Measurements from ENCODE around the gene GET4.

The GET4 gene

DNA sequence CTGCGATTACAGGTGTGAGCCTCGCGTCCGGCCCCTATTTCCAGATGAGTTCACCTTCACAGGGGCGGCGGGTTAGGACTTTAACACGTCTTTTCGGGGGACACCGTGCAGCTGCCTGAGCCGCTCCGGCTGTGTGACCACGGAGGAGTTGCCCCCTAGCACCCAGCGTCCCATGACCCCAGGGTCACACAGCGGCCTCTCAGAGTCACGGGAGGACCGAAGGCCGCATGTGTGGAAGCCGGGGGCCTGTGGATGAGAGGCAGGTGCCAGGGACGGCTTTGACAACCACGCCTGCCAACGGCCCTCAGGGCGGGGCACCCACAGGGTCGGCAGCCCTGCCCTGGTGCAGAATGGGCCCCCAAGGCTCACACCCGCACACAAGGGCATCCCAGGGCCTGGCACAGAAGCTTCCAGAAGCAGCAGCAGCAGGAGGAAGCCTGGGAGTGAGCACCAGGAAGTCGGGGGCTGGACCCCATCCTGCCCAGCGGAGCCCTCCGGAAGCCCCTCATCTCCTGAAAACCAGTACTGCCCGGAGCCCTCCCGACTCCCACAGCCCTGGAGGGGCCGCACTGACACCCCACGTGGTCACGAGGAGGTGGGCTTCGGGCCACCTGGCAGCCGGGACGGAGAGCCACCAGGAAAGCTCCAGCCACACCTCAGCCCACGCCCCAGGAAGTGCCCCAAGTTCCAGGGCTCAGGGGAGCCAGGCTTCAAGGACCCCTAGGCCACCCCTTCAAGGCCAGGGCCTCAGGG lies 45.4 kb downstream of the GET4 start:
- no peak for TF ChIP-seq GATA2 (IDR thresholded peaks at IDR 0.05; ENCODE audit: low read depth, low read length)

DNA sequence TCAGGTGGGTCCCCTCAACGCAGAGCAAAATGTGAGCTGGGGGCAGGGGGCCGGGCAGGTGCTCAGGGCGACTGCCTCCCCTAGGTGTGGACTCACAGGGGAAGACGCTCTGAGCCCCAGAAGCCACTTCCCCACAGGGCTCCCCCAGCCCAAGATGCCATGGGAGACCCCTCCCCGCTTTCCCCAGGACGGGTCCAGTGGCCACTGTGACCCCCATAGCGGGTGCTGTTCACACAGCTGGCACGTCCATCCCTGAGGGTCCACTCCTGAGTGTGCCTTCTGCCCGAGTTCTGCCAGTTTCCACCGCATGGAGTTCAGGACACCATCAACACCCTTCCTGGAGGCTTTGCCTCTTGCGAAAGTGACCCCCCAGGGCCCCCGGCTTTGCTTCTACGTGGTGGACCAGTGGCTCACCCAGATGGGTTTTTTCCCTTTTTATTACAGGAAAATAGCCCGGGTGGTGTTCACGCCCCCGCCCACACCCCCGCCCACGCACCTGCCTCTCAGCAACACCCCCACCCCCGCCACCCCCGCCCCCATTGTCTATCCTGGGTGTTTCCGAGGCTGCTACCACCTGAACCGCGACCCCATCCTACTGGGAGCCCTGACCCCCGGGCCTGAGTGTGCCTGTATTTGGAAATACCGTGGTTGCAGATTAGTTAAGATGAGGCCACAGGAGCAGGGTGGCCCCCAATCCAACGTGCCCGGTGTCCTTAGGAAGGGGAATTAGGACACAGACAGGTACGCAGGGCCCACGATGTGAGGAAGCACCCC lies 46.2 kb downstream of the GET4 start:
- TF ChIP-seq GATA3 (IDR thresholded peaks at IDR 0.05; ENCODE audit: low read depth, low read length) (no peak), GATA2 (IDR thresholded peaks at IDR 0.05; ENCODE audit: low read depth, low read length) (no peak)

DNA sequence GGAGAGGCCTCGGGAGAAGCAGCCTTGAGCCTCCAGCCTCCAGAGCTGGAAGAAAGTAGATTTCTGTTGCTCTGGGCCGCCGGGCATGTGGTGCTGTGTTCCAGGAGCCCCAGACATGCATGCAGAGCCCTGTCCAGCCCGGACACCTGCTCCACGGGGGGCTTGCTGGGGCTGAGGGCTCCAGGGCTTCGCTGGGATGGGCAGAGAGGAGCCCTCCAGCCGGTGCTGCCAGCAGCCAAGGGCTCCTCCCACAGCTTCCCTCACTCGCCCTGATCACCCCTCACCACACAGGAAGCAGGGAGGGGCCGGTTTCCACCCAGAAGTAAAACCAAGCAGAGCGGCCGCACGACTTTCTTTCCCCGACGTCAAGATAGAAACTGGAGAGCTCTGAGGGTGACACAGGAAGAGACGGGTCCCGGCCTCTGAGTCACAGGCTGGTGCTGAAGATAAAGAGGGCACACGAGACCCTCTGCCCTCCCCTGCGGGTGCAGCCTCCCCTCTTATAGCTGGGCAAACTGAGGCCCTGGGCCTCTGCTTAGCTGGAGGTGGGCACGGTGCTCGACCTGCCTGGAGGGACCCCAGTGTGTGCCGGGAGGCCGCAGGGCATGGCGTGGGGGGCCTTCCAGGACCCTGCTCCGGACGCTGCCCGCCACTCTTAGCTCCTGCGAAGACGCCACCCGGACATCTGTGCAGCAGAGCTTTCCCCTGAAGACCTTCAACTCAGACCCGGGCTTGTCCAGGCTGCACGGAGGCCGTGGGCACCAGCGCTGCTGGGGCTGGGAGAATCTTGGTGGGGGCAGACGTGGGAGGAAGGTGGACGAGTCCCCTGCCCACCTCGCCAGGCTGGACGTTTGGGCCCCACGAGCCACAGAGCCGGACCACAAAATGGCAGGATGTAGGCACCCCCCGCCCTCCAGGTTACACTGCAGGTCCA lies 47.0 kb downstream of the GET4 start:
- TF ChIP-seq GATA2 (IDR thresholded peaks at IDR 0.05; ENCODE audit: low read depth, low read length), result no peak
- TF ChIP-seq GATA3 (IDR thresholded peaks at IDR 0.05; ENCODE audit: low read depth, low read length), result no peak

DNA sequence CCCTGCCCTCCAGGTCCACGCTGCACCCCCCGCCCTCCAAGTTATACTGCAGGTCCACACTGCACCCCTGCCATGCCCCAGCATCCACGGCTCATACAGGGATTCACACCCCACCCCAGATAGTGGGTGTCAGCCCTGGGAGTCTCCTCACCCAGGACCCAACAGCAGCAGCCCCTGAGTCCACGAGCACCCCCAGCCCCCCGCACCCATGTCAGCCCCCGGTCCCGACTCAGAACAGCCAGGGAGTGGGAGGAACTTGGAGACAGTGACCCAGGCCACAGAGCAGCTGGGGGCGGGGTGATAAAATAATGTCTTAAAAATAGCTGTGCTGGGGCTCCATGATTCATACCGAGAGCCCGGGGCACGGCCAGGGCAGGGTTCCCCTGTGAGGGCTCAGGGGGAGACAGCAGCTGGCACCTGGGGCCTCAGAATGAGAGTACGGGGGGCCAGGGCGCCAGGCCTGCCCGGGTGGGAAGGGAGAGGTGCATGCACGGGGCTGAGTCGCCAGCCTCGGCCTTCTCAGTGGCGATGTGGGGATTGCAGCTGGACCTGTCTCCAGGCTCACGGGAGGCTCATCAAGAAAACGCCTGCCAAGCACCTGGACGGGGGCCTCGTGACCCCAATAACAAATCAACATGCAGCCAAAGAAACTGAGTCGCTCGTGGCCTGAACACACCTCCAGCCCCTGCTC lies 48.3 kb downstream of the GET4 start:
- no peak for TF ChIP-seq GATA3 (IDR thresholded peaks at IDR 0.05; ENCODE audit: low read depth, low read length)
- TF ChIP-seq GATA2 (IDR thresholded peaks at IDR 0.05; ENCODE audit: low read depth, low read length), result no peak

DNA sequence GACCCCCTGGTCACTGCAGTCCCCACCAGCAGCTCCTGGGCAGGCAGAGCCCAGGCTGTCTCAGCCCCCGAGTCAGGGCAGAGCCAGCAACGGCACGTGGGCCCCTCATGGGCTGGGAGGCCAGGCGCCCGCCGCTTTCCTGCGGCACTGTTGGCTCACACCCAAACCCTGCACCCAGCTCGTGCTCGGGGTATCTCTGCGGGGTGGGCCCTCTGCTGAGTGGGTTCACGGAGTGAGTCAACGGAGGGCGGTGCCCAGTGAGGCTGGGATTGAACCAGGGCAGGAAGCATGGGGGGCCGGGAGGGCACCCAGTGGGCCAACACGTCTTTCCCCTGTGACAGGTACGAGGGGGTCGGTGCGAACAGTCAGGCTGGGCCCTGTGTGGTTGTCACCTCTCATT lies 49.2 kb downstream of the GET4 start:
- TF ChIP-seq GATA2 (IDR thresholded peaks at IDR 0.05; ENCODE audit: low read depth, low read length) (no peak), GATA3 (IDR thresholded peaks at IDR 0.05; ENCODE audit: low read depth, low read length) (no peak)

DNA sequence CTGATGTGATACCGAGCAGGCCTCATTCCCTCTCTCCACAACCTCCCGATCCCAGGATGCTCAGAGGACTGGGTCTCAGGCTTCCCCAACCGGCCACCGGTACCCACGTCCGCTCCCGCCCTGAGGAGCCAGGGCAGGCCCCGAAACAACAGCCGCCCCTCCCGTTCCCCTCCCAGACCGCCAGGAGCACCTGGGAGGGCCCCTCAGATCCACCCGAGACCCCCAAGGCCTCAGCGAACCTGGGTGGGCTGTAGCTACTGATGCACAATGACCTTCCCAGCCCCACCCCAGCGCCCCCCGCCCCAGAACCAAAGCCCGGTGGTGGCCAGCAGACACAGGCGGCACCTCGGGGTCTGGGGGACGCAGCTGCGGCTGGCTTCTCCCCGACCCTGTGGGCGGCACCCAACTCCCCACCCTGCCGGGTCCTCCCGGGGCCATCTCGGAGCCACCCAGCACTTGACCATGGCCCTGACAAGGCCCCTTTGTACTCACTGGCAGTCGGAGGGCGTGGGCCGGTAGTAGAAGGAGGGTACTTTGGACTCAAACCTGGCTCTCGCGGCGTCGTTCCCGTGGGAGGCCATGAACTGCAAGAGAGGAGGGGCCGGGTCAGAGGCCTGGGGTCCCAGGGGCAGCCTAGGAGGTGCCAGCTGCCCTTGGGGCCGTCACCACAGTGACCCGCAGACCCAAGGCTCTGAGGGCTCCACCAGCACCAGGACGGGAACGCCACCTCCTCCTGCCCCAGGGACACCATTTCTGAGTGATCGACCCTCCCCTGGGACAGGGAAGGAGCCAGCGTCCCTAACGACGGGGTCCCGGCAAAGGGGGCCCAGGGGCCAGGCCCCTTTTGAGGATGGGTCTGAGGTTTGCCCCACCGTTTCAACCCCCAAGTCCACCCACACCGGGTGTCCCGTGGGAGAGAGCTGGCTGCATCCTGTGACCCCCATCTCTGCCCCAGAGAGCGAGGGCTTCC lies 50.0 kb downstream of the GET4 start:
- TF ChIP-seq GATA2 (IDR thresholded peaks at IDR 0.05; ENCODE audit: low read depth, low read length), result no peak
- TF ChIP-seq GATA3 (IDR thresholded peaks at IDR 0.05; ENCODE audit: low read depth, low read length), result no peak

DNA sequence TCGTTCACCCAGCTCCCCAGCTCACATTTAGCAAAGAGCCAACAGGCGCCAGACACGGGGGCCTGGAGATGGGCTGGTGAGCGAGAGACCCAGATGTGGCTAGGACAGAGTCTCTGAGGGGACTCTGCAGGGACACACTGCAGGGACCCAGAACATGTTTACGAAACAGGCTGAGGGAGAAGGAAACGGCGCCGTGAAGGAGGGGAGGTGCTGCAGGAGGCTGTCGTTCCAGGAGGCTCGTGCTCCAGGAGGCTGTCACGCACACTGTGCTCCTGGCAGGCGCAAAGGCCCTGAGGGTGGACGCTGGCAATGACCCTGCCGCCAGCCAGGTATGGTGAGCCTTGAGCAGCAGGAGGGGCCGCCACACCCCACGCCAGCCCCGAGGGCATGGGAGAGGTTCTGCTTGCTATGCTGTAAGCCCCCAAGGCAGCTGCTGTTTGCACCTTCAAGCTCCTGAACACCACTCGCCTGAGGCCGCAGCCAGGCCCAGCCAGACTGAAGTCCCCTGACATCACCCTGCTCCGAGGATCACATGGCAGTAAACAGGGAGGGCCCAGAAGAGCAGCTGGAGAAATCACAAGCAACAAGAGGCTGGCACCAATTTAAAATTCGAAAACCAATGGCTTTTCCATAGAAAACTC lies 50.8 kb downstream of the GET4 start:
- TF ChIP-seq GATA2 (IDR thresholded peaks at IDR 0.05; ENCODE audit: low read depth, low read length) (no peak), GATA3 (IDR thresholded peaks at IDR 0.05; ENCODE audit: low read depth, low read length) (no peak)

DNA sequence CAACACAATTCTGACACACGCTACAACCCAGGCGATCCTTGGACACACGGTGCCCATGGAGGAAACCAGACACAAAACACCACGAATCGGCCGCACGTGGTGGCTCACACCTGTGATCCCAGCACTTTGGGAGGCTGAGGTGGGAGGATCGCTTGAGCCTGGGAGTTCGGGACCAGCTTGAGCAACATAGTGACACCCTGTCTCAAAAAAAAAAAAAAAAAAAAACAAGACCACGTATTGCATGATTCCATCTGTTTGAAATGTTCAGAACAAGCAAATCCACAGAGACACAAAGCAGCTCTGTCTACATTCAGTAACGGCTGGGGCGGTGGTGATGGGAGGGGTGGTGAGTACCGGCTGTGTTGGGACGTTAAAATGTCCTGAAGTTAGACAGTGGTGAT lies 53.0 kb downstream of the GET4 start:
- no peak for TF ChIP-seq GATA2 (IDR thresholded peaks at IDR 0.05; ENCODE audit: low read depth, low read length)
- TF ChIP-seq GATA3 (IDR thresholded peaks at IDR 0.05; ENCODE audit: low read depth, low read length), result no peak

DNA sequence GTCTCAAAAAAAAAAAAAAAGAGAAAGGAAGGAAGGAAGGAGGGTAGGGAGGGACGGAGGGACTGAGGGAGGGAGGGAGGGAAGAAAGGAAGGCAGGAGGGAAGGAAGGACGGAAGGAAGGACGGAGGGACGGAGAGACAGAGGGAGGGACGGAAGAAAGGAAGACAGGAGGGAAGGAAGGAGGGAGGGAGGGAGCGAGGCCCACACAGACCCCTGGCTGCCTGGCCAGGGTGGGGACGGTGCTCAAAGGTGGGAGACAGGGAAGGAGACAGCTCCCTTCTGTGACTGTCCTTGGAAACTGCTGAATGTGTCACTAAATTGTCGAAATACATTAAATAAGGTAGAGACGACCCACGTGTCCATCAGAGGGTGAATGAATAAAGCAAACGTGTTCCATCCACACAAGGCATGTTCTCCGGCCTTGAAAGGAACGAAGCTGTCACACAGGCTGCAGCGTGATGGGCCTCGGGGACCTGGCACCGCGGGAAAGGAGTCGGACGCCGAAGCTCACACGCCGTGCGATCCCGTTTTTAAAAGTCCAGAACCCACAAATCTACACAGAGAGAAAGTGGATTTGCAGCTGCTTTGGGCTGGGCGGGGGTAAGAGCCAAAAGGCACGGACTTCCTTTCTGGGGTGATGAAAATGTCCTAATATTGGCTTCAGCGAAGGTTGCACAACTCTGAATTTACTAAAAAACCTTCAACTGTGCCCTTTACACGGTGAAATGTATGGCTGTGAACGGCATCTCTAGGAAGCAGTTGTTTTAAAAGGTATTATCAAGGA lies 54.8 kb downstream of the GET4 start:
- TF ChIP-seq GATA3 (IDR thresholded peaks at IDR 0.05; ENCODE audit: low read depth, low read length) (no peak), GATA2 (IDR thresholded peaks at IDR 0.05; ENCODE audit: low read depth, low read length) (no peak)

DNA sequence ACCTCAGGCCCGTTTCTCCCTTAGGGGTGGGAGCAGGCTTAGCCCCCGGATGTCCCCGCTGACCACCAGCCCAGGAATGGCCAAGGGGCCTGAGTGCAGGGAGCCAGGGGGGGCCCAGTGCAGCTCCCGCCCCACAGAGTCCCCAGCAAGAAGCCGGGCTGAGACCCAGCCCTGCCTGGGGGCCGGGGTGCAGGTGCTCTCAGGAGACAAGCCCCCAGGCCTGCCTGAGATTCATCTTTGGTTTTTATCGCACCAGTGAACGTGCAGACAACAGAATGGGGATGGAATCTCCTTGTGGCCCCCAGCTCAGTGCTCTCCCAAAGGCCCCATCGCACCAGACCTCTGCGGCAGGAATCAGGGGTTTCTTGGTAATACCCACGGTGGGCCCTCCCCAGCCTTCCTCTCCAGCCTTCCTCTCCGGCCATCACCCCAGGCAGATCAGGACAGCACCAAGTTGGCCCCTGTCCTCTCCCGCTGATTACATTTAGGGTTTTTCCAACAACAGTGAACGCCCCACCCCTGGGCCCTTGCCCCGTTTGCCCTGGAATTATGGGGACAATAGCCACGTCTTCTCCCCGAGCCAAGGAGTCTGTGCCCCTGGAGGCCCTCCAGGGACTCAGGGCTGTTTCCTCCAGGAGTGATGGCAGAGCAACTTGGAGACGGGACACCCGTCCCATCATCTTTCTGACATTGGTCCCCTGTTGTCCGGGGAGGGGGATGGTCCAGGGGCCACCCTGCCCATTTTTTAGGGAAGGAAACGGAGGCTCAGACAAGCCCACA lies 55.7 kb downstream of the GET4 start:
- TF ChIP-seq GATA2 (IDR thresholded peaks at IDR 0.05; ENCODE audit: low read depth, low read length) (no peak), GATA3 (IDR thresholded peaks at IDR 0.05; ENCODE audit: low read depth, low read length) (no peak)

DNA sequence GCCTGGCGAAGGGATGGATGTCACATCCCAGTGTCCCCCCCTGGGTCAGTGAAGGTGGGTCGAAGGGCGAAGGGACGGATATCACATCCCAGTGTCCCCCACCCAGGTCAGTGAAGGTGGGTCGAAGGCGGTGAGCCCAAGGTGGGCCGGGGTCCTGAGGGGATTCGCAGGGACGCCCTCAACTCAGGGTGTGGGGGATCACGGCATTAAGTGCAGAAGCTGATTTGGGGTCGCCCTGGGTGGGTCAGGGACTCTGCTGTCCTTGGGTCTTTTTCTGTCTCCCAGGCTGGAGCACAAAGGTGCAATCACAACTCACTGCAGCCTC lies 56.3 kb downstream of the GET4 start:
- TF ChIP-seq GATA3 (IDR thresholded peaks at IDR 0.05; ENCODE audit: low read depth, low read length) (no peak), GATA2 (IDR thresholded peaks at IDR 0.05; ENCODE audit: low read depth, low read length) (no peak)

Measured in SH-SY5Y (cell line).